Endothelial cell of umbilical vein (primary cell): ENCODE data around the gene HSPA1A. TPM values are rescaled to one million over a fixed set of nuclear protein-coding genes. Genes with fewer than 3 reads are reported as not detected.

Source experiments
- BruUV-seq: library from RNA; stranded (reverse); fragments of 400-500 nt; replicated peaks from 2 replicates; lab custom pipeline; 2021; lab: Mats Ljungman, UMichigan
- CTCF ChIA-PET: fragments of 300-600, 350-600 bp; sonication (Branson Sonifier 250); formaldehyde crosslinking; loops from one replicate; lab custom pipeline; 2021; ENCODE audit warnings: antibody characterized with exemption, inconsistent platforms; lab: Charles Lee
- POLR2A ChIA-PET: fragments of 300-600, 350-600 bp; sonication (Branson Sonifier 250); formaldehyde crosslinking; loops from one replicate; lab custom pipeline; 2021; ENCODE audit warnings: antibody characterized with exemption, inconsistent platforms; lab: Charles Lee
- DNase-seq: peaks from one replicate; pipeline ENCODE4 v3.0.0-alpha.2; 2011; ENCODE audit warnings: low read depth, low spot score
- FAIRE-seq: peaks from 2 replicates; lab custom pipeline; 2011; peaks lifted over from hg19 to GRCh38; lab: Jason Lieb, UNC
- H2AFZ ChIP-seq: 2 replicates; pipeline ENCODE4 v1.6.0; 2012; ENCODE audit warnings: low read depth, low read length, control low read depth, inconsistent platforms
- H3K27ac ChIP-seq: 2 replicates; pipeline ENCODE4 v1.5.1; 2011; ENCODE audit warnings: low read depth, mild to moderate bottlenecking, control low read depth, low read length, moderate library complexity; ENCODE audit not compliant: insufficient read depth
- H3K27me3 ChIP-seq, 2 experiments: 2 replicates each; pipeline versions ENCODE4 v1.6.0 to v1.6.1; 2011; ENCODE audit warnings: low read length in 2 of 2, mixed read lengths in 1 of 2; ENCODE audit not compliant: control insufficient read depth in 2 of 2, insufficient read depth in 2 of 2
- H3K36me3 ChIP-seq, 2 experiments: 2 replicates in 1 of 2; 3 replicates in 1 of 2; pipeline ENCODE4 v1.5.1; 2011; ENCODE audit warnings: low read length in 2 of 2, mild to moderate bottlenecking in 1 of 2, moderate library complexity in 1 of 2; ENCODE audit not compliant: control insufficient read depth in 2 of 2, insufficient read depth in 2 of 2; ENCODE audit errors: extremely low read depth in 1 of 2
- H3K4me1 ChIP-seq: 3 replicates; pipeline ENCODE4 v1.5.1; 2011; ENCODE audit warnings: mild to moderate bottlenecking, low read length; ENCODE audit not compliant: control insufficient read depth, insufficient read depth; ENCODE audit errors: extremely low read depth
- H3K4me2 ChIP-seq: 2 replicates; pipeline ENCODE4 v1.6.1; 2011; ENCODE audit warnings: low read length, control low read depth, mixed read lengths; ENCODE audit not compliant: insufficient read depth
- H3K4me3 ChIP-seq, 3 experiments: fragments of 200-600 bp in 1 of 3; sonication (generic), shearing (Covaris generic) in 1 of 3; replicated peaks in 1 of 3; 2 replicates each; pipeline ENCODE4 v1.5.1; 2011 to 2016; ENCODE audit warnings: control low read depth in 3 of 3, low read length in 3 of 3, mild to moderate bottlenecking in 2 of 3, inconsistent platforms in 1 of 3, low read depth in 1 of 3, moderate library complexity in 1 of 3; ENCODE audit not compliant: insufficient read depth in 1 of 3
- H3K79me2 ChIP-seq: 2 replicates; pipeline ENCODE4 v1.6.0; 2012; ENCODE audit warnings: low read length, inconsistent platforms; ENCODE audit not compliant: control insufficient read depth, insufficient read depth
- H3K9ac ChIP-seq: replicated peaks from 2 replicates; pipeline ENCODE3; 2011; ENCODE audit warnings: low read length, control low read depth; ENCODE audit not compliant: insufficient read depth; ENCODE audit errors: extremely low read depth
- H3K9me1 ChIP-seq: replicated peaks from 3 replicates; pipeline ENCODE4 v1.6.0; 2011; ENCODE audit warnings: mild to moderate bottlenecking, low read length; ENCODE audit not compliant: control insufficient read depth, insufficient read depth; ENCODE audit errors: extremely low read depth
- H3K9me3 ChIP-seq: replicated peaks from 2 replicates; pipeline ENCODE4 v1.5.1; 2012; ENCODE audit warnings: low read length, inconsistent platforms; ENCODE audit not compliant: control insufficient read depth, insufficient read depth
- H4K20me1 ChIP-seq: replicated peaks from 2 replicates; pipeline ENCODE3; 2011; ENCODE audit warnings: mild to moderate bottlenecking, low read length; ENCODE audit not compliant: control insufficient read depth, insufficient read depth; ENCODE audit errors: extremely low read depth
- CTCF ChIP-seq, 2 donors: IDR thresholded peaks; 1 replicate in 1 of 2; 2 replicates in 1 of 2; pipeline ENCODE4 v1.5.1; 2011; ENCODE audit warnings: low read length in 2 of 2, mild to moderate bottlenecking in 2 of 2, moderate library complexity in 2 of 2, control low read depth in 1 of 2, inconsistent platforms in 1 of 2, low read depth in 1 of 2; ENCODE audit not compliant: insufficient read depth in 1 of 2; ENCODE audit errors: extremely low read depth in 1 of 2
- EZH2 ChIP-seq: IDR thresholded peaks from 2 replicates; pipeline ENCODE4 v1.6.1; 2012; ENCODE audit warnings: borderline replicate concordance, low read depth, mild to moderate bottlenecking, moderate library complexity, low read length, inconsistent platforms; ENCODE audit not compliant: severe bottlenecking
- FOS ChIP-seq: IDR thresholded peaks from 2 replicates; pipeline ENCODE4 v1.6.1; 2011; ENCODE audit warnings: mild to moderate bottlenecking, low read length, moderate library complexity, borderline replicate concordance; ENCODE audit not compliant: insufficient read depth
- GATA2 ChIP-seq: IDR thresholded peaks from 2 replicates; pipeline ENCODE4 v1.7.0; 2011; ENCODE audit warnings: low read depth, mild to moderate bottlenecking, moderate library complexity, mixed read lengths, low read length; ENCODE audit not compliant: insufficient read length, insufficient read depth
- JUN ChIP-seq: IDR thresholded peaks from 2 replicates; pipeline ENCODE4 v1.6.1; 2011; ENCODE audit warnings: borderline replicate concordance, low read depth; ENCODE audit not compliant: insufficient read length, insufficient read depth
- MAX ChIP-seq: IDR thresholded peaks from 2 replicates; pipeline ENCODE4 v1.6.1; 2011; ENCODE audit not compliant: insufficient read depth, insufficient read length
- MYC ChIP-seq: IDR thresholded peaks from one replicate; pipeline ENCODE4 v1.6.1; 2011; ENCODE audit warnings: mild to moderate bottlenecking, low read depth, low read length
- POLR2A ChIP-seq: IDR thresholded peaks from 2 replicates; pipeline ENCODE4 v1.6.1; 2012; ENCODE audit warnings: low read depth, mild to moderate bottlenecking, control low read depth, low read length
- POLR2AphosphoS5 ChIP-seq: IDR thresholded peaks from 2 replicates; pipeline ENCODE4 v1.6.1; 2012; ENCODE audit warnings: low read depth, mild to moderate bottlenecking, control low read depth, low read length, moderate library complexity; ENCODE audit not compliant: insufficient read depth
- dilution Hi-C: fragments of 300-500 bp; cut with MboI; formaldehyde crosslinking; loops from one replicate; pipeline ENCODE4 v1.15.0; 2019; ENCODE audit warnings: low sequenced_read_pairs; ENCODE audit not compliant: extremely low pct_ligation_motif_present
- intact Hi-C: fragments of 100-400 bp; cut with micrococcal nuclease; formaldehyde crosslinking; loops from one replicate; pipeline ENCODE4 v1.10.0; 2022
- polyA plus RNA-seq, 4 experiments: library from polyadenylated mRNA; depleted of rRNA in 3 of 4; stranded (reverse) in 3 of 4; unstranded in 1 of 4; fragments of >200 nt; gene quantifications; 2 replicates each; pipeline versions ENCODE4 v1.2.1 to v1.2.3, GENCODE V29; 2011 to 2012; ENCODE audit warnings: missing spikeins in 1 of 4
- total RNA-seq: library from RNA; stranded (reverse); gene quantifications from 2 replicates; pipeline ENCODE4 v1.2.3, GENCODE V29; 2021

HSPA1A gene
- total and polyA plus RNA-seq, 2 donors (not counting 3 experiments of a cell fraction or from before 2014, with no cell fraction given), result 56.0 to 58.3 TPM

DNA sequence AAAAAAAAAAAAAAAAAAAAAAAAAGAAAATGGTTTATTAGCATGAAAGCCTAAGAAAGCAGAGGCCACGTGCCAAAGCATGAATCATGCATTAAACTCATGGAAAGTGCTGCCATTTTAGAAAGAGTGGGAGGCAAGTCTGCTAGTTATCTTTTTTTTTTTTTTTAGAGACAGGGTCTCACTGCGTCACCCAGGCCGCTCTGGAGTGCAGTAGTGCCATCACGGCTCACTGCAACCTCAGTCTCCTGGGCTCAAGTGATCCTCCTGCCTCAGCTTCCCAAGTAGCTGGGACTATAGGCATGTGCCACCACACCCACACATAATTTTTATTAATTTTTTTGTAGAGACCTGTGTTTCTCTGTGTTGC lies 43.4 kb upstream of the HSPA1A start:
- no peak for TF ChIP-seq GATA2
- no peak for TF ChIP-seq FOS
- TF ChIP-seq POLR2A, result no peak
- TF ChIP-seq EZH2, result no peak
- H4K20me1 ChIP-seq, result no peaks in the 10 kb centered on the region
- no peaks in the 10 kb centered on the region for H3K36me3 ChIP-seq
- no peaks in the 10 kb centered on the region for H3K27me3 ChIP-seq
- peaks cover 2% of the 10 kb centered on the region for H3K4me1 ChIP-seq
- no peaks in the 10 kb centered on the region for H3K9me3 ChIP-seq
- no peak overlapping the region for H3K4me3 ChIP-seq
- H3K9me1 ChIP-seq, result no peaks in the 10 kb centered on the region
- no peak overlapping the region for H2AFZ ChIP-seq
- DNase-seq, result no peak
- H3K79me2 ChIP-seq, result no peaks in the 10 kb centered on the region
- ChIA-PET CTCF (interaction anchor here (1.2 to 6.6 kb wide), 12 partner anchors 20 to 180 kb away, joined by 3 to 71 read pairs (median 10); partner anchors contain the start of genes DDAH2, HSPA1A, HSPA1L and LSM2), POLR2A (interaction anchor here (0.6 to 0.7 kb wide), 2 partner anchors 15 to 37 kb away, joined by 4 to 6 read pairs; no protein-coding TSS in a partner anchor)
- FAIRE-seq, result no peak
- BruUV-seq, result no TSS peak
- dilution Hi-C loops (no loop called here), intact Hi-C loops (loop anchor here (1.0 to 5.0 kb wide), 4 partner anchors 23 to 225 kb away; partner anchors contain the start of genes ATP6V1G2, NELFE, NFKBIL1 and SKIC2)
- no peak overlapping the region for H3K27ac ChIP-seq
- no peak overlapping the region for H3K4me2 ChIP-seq
- H3K9ac ChIP-seq, result no peak overlapping the region

GRCh38 chr6:31775184-31775583 lies 40.2 kb upstream of the HSPA1A start:
- Histone ChIP-seq H3K9me1 (no peaks in the 10 kb centered on the region), H3K9me3 (no peaks in the 10 kb centered on the region), H3K4me3 (no peak overlapping the region), H4K20me1 (no peaks in the 10 kb centered on the region), H3K27ac (no peak overlapping the region), H3K4me1 (peaks cover 4% of the 10 kb centered on the region), H3K79me2 (no peaks in the 10 kb centered on the region), H2AFZ (no peak overlapping the region), H3K36me3 (peaks cover 0 to 14% of the 10 kb centered on the region in 2 experiments), H3K27me3 (no peaks in the 10 kb centered on the region), H3K4me2 (no peak overlapping the region), H3K9ac (no peak overlapping the region)
- CTCF ChIA-PET, result interaction anchor here (1.0 to 6.6 kb wide), 3 partner anchors 9 to 56 kb away, joined by 3 to 71 read pairs (median 61); no protein-coding TSS in a partner anchor
- BruUV-seq, result no TSS peak
- intact Hi-C loops (no loop called here), dilution Hi-C loops (no loop called here)
- no peak for DNase-seq
- no peak for TF ChIP-seq EZH2
- no peak for TF ChIP-seq CTCF (IDR thresholded peaks at IDR 0.05; ENCODE audit: extremely low read depth in 1 of 2, insufficient read depth in 1 of 2, low read depth in 1 of 2, low read length in 2 of 2)
- TF ChIP-seq POLR2A, result no peak
- TF ChIP-seq MAX, result no peak
- no peak for TF ChIP-seq MYC
- no peak for TF ChIP-seq FOS
- TF ChIP-seq JUN, result no peak
- no peak for TF ChIP-seq POLR2AphosphoS5
- FAIRE-seq, result no peak
- POLR2A ChIA-PET, result no interaction called here
